ENCODE data around the gene LCN15. TPM values are rescaled to one million over a fixed set of nuclear protein-coding genes. Genes with fewer than 3 reads are reported as not detected.

Gene LCN15
- total and polyA plus RNA-seq, 2 experiments from 2014 or later: 0.76 to 0.90 TPM

GRCh38 chr9:136733611-136734010 is 30.7 kb downstream of the LCN15 start:
- Histone ChIP-seq H3K27ac (ENCODE audit: low read depth) (no peak overlapping the region), H4K20me1 (replicated peaks; ENCODE audit: insufficient read depth) (no peaks in the 10 kb centered on the region; the same call in 1 of the 2 replicates), H3F3A (replicated peaks; ENCODE audit: low read depth) (no peaks in the 10 kb centered on the region), H3K36me3 (ENCODE audit: insufficient read depth) (no peaks in the 10 kb centered on the region), H3K4me2 (no peak overlapping the region), H3K4me3 (no peak overlapping the region), H3K27me3 (ENCODE audit: insufficient read depth) (peaks cover 13% of the 10 kb centered on the region), H3K4me1 (ENCODE audit: insufficient read depth) (no peaks in the 10 kb centered on the region), H2AFZ (no peak overlapping the region), H3K9me2 (ENCODE audit: insufficient read depth) (no peaks in the 10 kb centered on the region), H3K79me2 (replicated peaks; ENCODE audit: insufficient read depth) (0 out of 2 replicates have a peak, but pooled peaks cover 8% of the 10 kb centered on the region)
- Mint-ChIP-seq H3K4me3 (no peak overlapping the region), H3K9me3 (no peaks in the 10 kb centered on the region; the same call in 1 of the 3 replicates), H3K27ac (no peak overlapping the region), H3K36me3 (ENCODE audit: low read depth) (0 out of 3 replicates have a peak, but pooled peaks cover 3% of the 10 kb centered on the region), H3K4me1 (no peaks in the 10 kb centered on the region; the same call in 2 of the 3 replicates), H3K27me3 (ENCODE audit: insufficient read depth, low read depth, poor library complexity) (peaks cover 17% of the 10 kb centered on the region)
- no peak for DNase-seq (ENCODE audit: low spot score)
- ATAC-seq: no peak
- TF ChIP-seq ETS1 (IDR thresholded peaks at IDR 0.05) (no peak), CREB1 (CRISPR knock-in tag; IDR thresholded peaks at IDR 0.05; ENCODE audit: low read depth) (no peak), EZH2 (IDR thresholded peaks at IDR 0.05; ENCODE audit: low read depth, unreplicated experiment) (no peak), JUNB (IDR thresholded peaks at IDR 0.05; ENCODE audit: unreplicated experiment) (no peak), EZH2phosphoT487 (IDR thresholded peaks at IDR 0.05; ENCODE audit: unreplicated experiment) (no peak), ZNF331 (CRISPR knock-in tag; IDR thresholded peaks at IDR 0.05; ENCODE audit: low read depth) (no peak), NANOG (IDR thresholded peaks at IDR 0.05; ENCODE audit: borderline replicate concordance) (no peak), STAT1 (IDR thresholded peaks at IDR 0.05; ENCODE audit: unreplicated experiment) (no peak), REST (IDR thresholded peaks at IDR 0.05; ENCODE audit: unreplicated experiment) (no peak), ZNF114 (CRISPR knock-in tag; IDR thresholded peaks at IDR 0.05) (no peak), POLR2AphosphoS5 (IDR thresholded peaks at IDR 0.05; ENCODE audit: low read depth) (no peak)
